OCI-LY1 (cell line): ENCODE data around the gene AP2B1.
A peak's percentile ranks its signal among the peaks of the same experiment; 100 is the strongest.

Source experiments
- H2AFZ ChIP-seq: fragments of 200-600 bp; sonication (generic), shearing (Covaris generic); 2 replicates; pipeline ENCODE4 v1.6.0; 2014; ENCODE audit warnings: antibody characterized with exemption, mild to moderate bottlenecking, low read length
- H3F3A ChIP-seq: fragments of 200-600 bp; sonication (generic), shearing (Covaris generic); 2 replicates; pipeline ENCODE4 v1.6.0; 2014; ENCODE audit warnings: mild to moderate bottlenecking, antibody characterized with exemption, low read length, moderate library complexity; ENCODE audit not compliant: insufficient read depth
- H3K27ac ChIP-seq: fragments of 200-600 bp; sonication (generic); 2 replicates; pipeline ENCODE4 v1.5.1; 2014; ENCODE audit warnings: low read length, mixed run types, mild to moderate bottlenecking, low read depth; ENCODE audit not compliant: poor library complexity, severe bottlenecking
- H3K27me3 ChIP-seq: fragments of 200-600 bp; sonication (generic); 2 replicates; pipeline ENCODE4 v1.6.0; 2014; ENCODE audit warnings: antibody characterized with exemption, mild to moderate bottlenecking, low read length, moderate library complexity; ENCODE audit not compliant: insufficient read depth
- H3K36me3 ChIP-seq: fragments of 200-600 bp; sonication (generic); 2 replicates; pipeline ENCODE4 v1.6.1; 2014; ENCODE audit warnings: mild to moderate bottlenecking, antibody characterized with exemption, low read length, moderate library complexity, mixed read lengths; ENCODE audit not compliant: insufficient read depth
- H3K4me1 ChIP-seq: fragments of 200-600 bp; sonication (generic); 2 replicates; pipeline ENCODE4 v1.5.1; 2014; ENCODE audit warnings: mild to moderate bottlenecking, low read length, moderate library complexity; ENCODE audit not compliant: insufficient read depth, severe bottlenecking
- H3K4me2 ChIP-seq: fragments of 200-600 bp; sonication (generic), shearing (Covaris generic); 2 replicates; pipeline ENCODE4 v1.6.1; 2014; ENCODE audit warnings: low read length
- H3K4me3 ChIP-seq: fragments of 200-600 bp; sonication (generic); 2 replicates; pipeline ENCODE4 v1.5.1; 2014; ENCODE audit warnings: low read length, low read depth, mild to moderate bottlenecking, mixed read lengths; ENCODE audit not compliant: poor library complexity, severe bottlenecking
- H3K79me2 ChIP-seq: fragments of 200-600 bp; shearing (Covaris generic); 2 replicates; pipeline ENCODE4 v1.6.1; 2016; ENCODE audit warnings: mixed run types, low read length, mixed read lengths; ENCODE audit not compliant: insufficient read depth
- H3K9ac ChIP-seq: fragments of 200-600 bp; sonication (generic), shearing (Covaris generic); 2 replicates; pipeline ENCODE4 v1.6.1; 2014; ENCODE audit warnings: mild to moderate bottlenecking, low read length, mixed read lengths
- H3K9me2 ChIP-seq: fragments of 200-600 bp; sonication (generic), shearing (Covaris generic); 2 replicates; pipeline ENCODE4 v1.6.1; 2014; ENCODE audit warnings: low read depth, mild to moderate bottlenecking, low read length, mixed read lengths
- H3K9me3 ChIP-seq: fragments of 200-600 bp; shearing (Covaris generic); 2 replicates; pipeline ENCODE4 v1.6.1; 2014; ENCODE audit warnings: low read length, mixed read lengths
- H4K20me1 ChIP-seq: fragments of 200-600 bp; sonication (generic), shearing (Covaris generic); 2 replicates; pipeline ENCODE4 v1.6.0; 2016; ENCODE audit warnings: mild to moderate bottlenecking, low read length; ENCODE audit not compliant: insufficient read depth
- CTCF ChIP-seq: fragments of 200-600 bp; sonication (generic), shearing (Covaris generic); IDR thresholded peaks from 2 replicates; pipeline ENCODE4 v1.5.1; 2017; ENCODE audit warnings: mild to moderate bottlenecking, antibody characterized with exemption, low read length, moderate library complexity, mixed read lengths
- EZH2 ChIP-seq: fragments of 200-600 bp; sonication (generic), shearing (Covaris generic); IDR thresholded peaks from 2 replicates; pipeline ENCODE4 v1.8.0; 2017; ENCODE audit warnings: borderline replicate concordance, mixed run types, mild to moderate bottlenecking, antibody characterized with exemption, low read length, moderate library complexity, mixed read lengths

AP2B1 gene

GRCh38 chr17:35745749-35746320 is 158.7 kb downstream of the AP2B1 start:
- H3K27ac ChIP-seq, result no peak overlapping the region
- no peaks in the 10 kb centered on the region for H3K9me3 ChIP-seq
- no peaks in the 10 kb centered on the region for H4K20me1 ChIP-seq
- no peaks in the 10 kb centered on the region for H3K9me2 ChIP-seq
- H3K4me3 ChIP-seq, result no peak overlapping the region
- peaks cover 7% of the 10 kb centered on the region for H3K27me3 ChIP-seq
- no peak overlapping the region for H2AFZ ChIP-seq
- TF ChIP-seq CTCF (no peak), EZH2 (no peak)
- no peaks in the 10 kb centered on the region for H3F3A ChIP-seq
- H3K79me2 ChIP-seq, result no peaks in the 10 kb centered on the region
- peaks cover 9% of the 10 kb centered on the region for H3K4me1 ChIP-seq
- H3K9ac ChIP-seq, result no peak overlapping the region
- H3K36me3 ChIP-seq, result no peaks in the 10 kb centered on the region
- H3K4me2 ChIP-seq, result no peak overlapping the region

- H2AFZ ChIP-seq, result no peak overlapping the region
- peaks cover 13% of the 10 kb centered on the region for H3K27me3 ChIP-seq
- H4K20me1 ChIP-seq, result no peaks in the 10 kb centered on the region
- H3K9me3 ChIP-seq, result no peaks in the 10 kb centered on the region
- H3K9me2 ChIP-seq, result no peaks in the 10 kb centered on the region
- H3K79me2 ChIP-seq, result no peaks in the 10 kb centered on the region
- H3K27ac ChIP-seq, result no peak overlapping the region
- peak; percentile 85 for TF ChIP-seq CTCF
- no peak for TF ChIP-seq EZH2
- no peak overlapping the region for H3K4me2 ChIP-seq
- H3K9ac ChIP-seq, result no peak overlapping the region
- peaks cover 9% of the 10 kb centered on the region for H3K4me1 ChIP-seq
- no peaks in the 10 kb centered on the region for H3F3A ChIP-seq
- no peaks in the 10 kb centered on the region for H3K36me3 ChIP-seq
- H3K4me3 ChIP-seq, result no peak overlapping the region
These were observed 160.5 kb downstream of the AP2B1 start for GRCh38 chr17:35747540-35748017.

- TF ChIP-seq CTCF (no peak), EZH2 (no peak)
- H3K4me3 ChIP-seq, result no peak overlapping the region
- no peaks in the 10 kb centered on the region for H3K9me3 ChIP-seq
- H3K4me2 ChIP-seq, result no peak overlapping the region
- H3K36me3 ChIP-seq, result no peaks in the 10 kb centered on the region
- H4K20me1 ChIP-seq, result no peaks in the 10 kb centered on the region
- peaks cover 9% of the 10 kb centered on the region for H3K4me1 ChIP-seq
- H3K27ac ChIP-seq, result no peak overlapping the region
- H2AFZ ChIP-seq, result no peak overlapping the region
- H3K79me2 ChIP-seq, result no peaks in the 10 kb centered on the region
- H3K27me3 ChIP-seq, result peaks cover 15% of the 10 kb centered on the region
- H3K9me2 ChIP-seq, result no peaks in the 10 kb centered on the region
- H3F3A ChIP-seq, result no peaks in the 10 kb centered on the region
- no peak overlapping the region for H3K9ac ChIP-seq
These were observed 161.3 kb downstream of the AP2B1 start for GRCh38 chr17:35748341-35748841.
